H9 (cell line): ENCODE data around the gene VAPA. TPM values are rescaled to one million over a fixed set of nuclear protein-coding genes. Genes with fewer than 3 reads are reported as not detected.

ENCODE experiments used
- DNase-seq: peaks from one replicate; pipeline ENCODE4 v3.0.0-alpha.2; 2017
- H2AFZ ChIP-seq: one replicate; pipeline ENCODE4 v1.6.1; 2013; ENCODE audit warnings: mild to moderate bottlenecking, low read length, control low read depth, moderate library complexity
- H2AK5ac ChIP-seq: 2 replicates; pipeline ENCODE4 v1.6.1; 2013; ENCODE audit warnings: low read length, control low read depth, mixed read lengths; ENCODE audit not compliant: insufficient read length
- H2BK120ac ChIP-seq: one replicate; pipeline ENCODE4 v1.6.1; 2013; ENCODE audit warnings: low read depth, mild to moderate bottlenecking, low read length, control low read depth, inconsistent platforms; ENCODE audit not compliant: poor library complexity, severe bottlenecking
- H2BK12ac ChIP-seq: 2 replicates; pipeline ENCODE4 v1.6.1; 2013; ENCODE audit warnings: low read length, control low read depth, mixed read lengths, low read depth; ENCODE audit not compliant: insufficient read length
- H2BK15ac ChIP-seq: 2 replicates; pipeline ENCODE4 v1.6.1; 2013; ENCODE audit warnings: low read depth, low read length, control low read depth
- H2BK20ac ChIP-seq: one replicate; pipeline ENCODE4 v1.6.1; 2013; ENCODE audit warnings: low read depth, mild to moderate bottlenecking, low read length, control low read depth, inconsistent platforms; ENCODE audit not compliant: poor library complexity, severe bottlenecking
- H2BK5ac ChIP-seq: 2 replicates; pipeline ENCODE4 v1.6.1; 2013; ENCODE audit warnings: low read length, control low read depth, mixed read lengths; ENCODE audit not compliant: insufficient read length
- H3K14ac ChIP-seq: 2 replicates; pipeline ENCODE4 v1.6.1; 2013; ENCODE audit warnings: low read length, control low read depth; ENCODE audit not compliant: insufficient read depth
- H3K18ac ChIP-seq: 2 replicates; pipeline ENCODE4 v1.6.1; 2013; ENCODE audit warnings: low read depth, mild to moderate bottlenecking, mixed read lengths, low read length, control low read depth; ENCODE audit not compliant: insufficient read length
- H3K23ac ChIP-seq: 2 replicates; pipeline ENCODE4 v1.6.1; 2013; ENCODE audit warnings: low read length, control low read depth, mixed read lengths, low read depth; ENCODE audit not compliant: insufficient read length
- H3K23me2 ChIP-seq: 2 replicates; pipeline ENCODE4 v1.6.1; 2013; ENCODE audit warnings: low read depth, mild to moderate bottlenecking, mixed read lengths, low read length, control low read depth; ENCODE audit not compliant: insufficient read length, poor library complexity, severe bottlenecking
- H3K27ac ChIP-seq: 2 replicates; pipeline ENCODE4 v1.5.1; 2013; ENCODE audit warnings: low read length, control low read depth, mixed read lengths, low read depth; ENCODE audit not compliant: insufficient read length
- H3K27me3 ChIP-seq: 2 replicates; pipeline ENCODE4 v1.6.1; 2013; ENCODE audit warnings: low read length, control low read depth, inconsistent platforms; ENCODE audit not compliant: insufficient read depth
- H3K4ac ChIP-seq: 2 replicates; pipeline ENCODE4 v1.6.1; 2013; ENCODE audit warnings: low read depth, mild to moderate bottlenecking, control low read depth, inconsistent platforms, low read length, moderate library complexity
- H3K4me1 ChIP-seq: 2 replicates; pipeline ENCODE4 v1.6.1; 2013; ENCODE audit warnings: low read length, control low read depth, inconsistent platforms; ENCODE audit not compliant: insufficient read depth
- H3K4me2 ChIP-seq: 2 replicates; pipeline ENCODE4 v1.6.1; 2013; ENCODE audit warnings: low read length, control low read depth, mixed read lengths; ENCODE audit not compliant: insufficient read length, insufficient read depth
- H3K56ac ChIP-seq: 2 replicates; pipeline ENCODE4 v1.6.1; 2013; ENCODE audit warnings: low read depth, mild to moderate bottlenecking, mixed read lengths, low read length, control low read depth; ENCODE audit not compliant: insufficient read length
- H3K79me1 ChIP-seq: 2 replicates; pipeline ENCODE4 v1.6.1; 2013; ENCODE audit warnings: low read depth, mild to moderate bottlenecking, moderate library complexity, low read length, control low read depth, inconsistent platforms; ENCODE audit not compliant: insufficient read depth, poor library complexity, severe bottlenecking
- H3K79me2 ChIP-seq: 2 replicates; pipeline ENCODE4 v1.6.1; 2013; ENCODE audit warnings: low read length, control low read depth, inconsistent platforms; ENCODE audit not compliant: insufficient read depth
- H3K9ac ChIP-seq: 2 replicates; pipeline ENCODE4 v1.6.1; 2013; ENCODE audit warnings: low read length, control low read depth, mixed read lengths; ENCODE audit not compliant: insufficient read length; ENCODE audit errors: extremely low read depth
- H3K9me3 ChIP-seq: one replicate; pipeline ENCODE4 v1.6.1; 2013; ENCODE audit warnings: low read depth, low read length, inconsistent platforms; ENCODE audit not compliant: control insufficient read depth
- H3T11ph ChIP-seq: one replicate; pipeline ENCODE4 v1.6.1; 2013; ENCODE audit warnings: mild to moderate bottlenecking, low read length, control low read depth, inconsistent platforms
- H4K20me1 ChIP-seq: one replicate; pipeline ENCODE4 v1.6.1; 2013; ENCODE audit not compliant: control insufficient read depth, insufficient read length, insufficient read depth
- H4K5ac ChIP-seq: 2 replicates; pipeline ENCODE4 v1.6.1; 2013; ENCODE audit warnings: low read depth, mild to moderate bottlenecking, mixed read lengths, low read length, control low read depth; ENCODE audit not compliant: insufficient read length
- H4K8ac ChIP-seq: replicated peaks from 2 replicates; pipeline ENCODE4 v1.6.1; 2013; ENCODE audit warnings: low read length, control low read depth, mixed read lengths, low read depth; ENCODE audit not compliant: insufficient read length
- H4K91ac ChIP-seq: 2 replicates; pipeline ENCODE4 v1.6.1; 2013; ENCODE audit warnings: low read depth, mild to moderate bottlenecking, moderate library complexity, mixed read lengths, low read length, control low read depth; ENCODE audit not compliant: insufficient read length
- H3K27ac Mint-ChIP-seq, 3 experiments: 2 replicates in 2 of 3; 3 replicates in 1 of 3; pipeline ENCODE4 v1.8.0; 2020 to 2021; ENCODE audit warnings: mixed read lengths in 3 of 3, mild to moderate bottlenecking in 1 of 3, moderate library complexity in 1 of 3
- H3K27me3 Mint-ChIP-seq: 2 replicates; pipeline ENCODE4 v1.8.0; 2021; ENCODE audit warnings: low read depth, mild to moderate bottlenecking, moderate library complexity, mixed read lengths
- H3K36me3 Mint-ChIP-seq, 3 experiments: 2 replicates in 2 of 3; 3 replicates in 1 of 3; pipeline ENCODE4 v1.8.0; 2020 to 2021; ENCODE audit warnings: low read depth in 3 of 3, mixed read lengths in 3 of 3; ENCODE audit not compliant: insufficient read depth in 1 of 3
- H3K4me1 Mint-ChIP-seq, 2 experiments: 2 replicates each; pipeline ENCODE4 v1.8.0; 2020; ENCODE audit warnings: mixed read lengths in 2 of 2
- H3K4me3 Mint-ChIP-seq, 2 experiments: 2 replicates in 1 of 2; 3 replicates in 1 of 2; pipeline ENCODE4 v1.8.0; 2020 to 2021; ENCODE audit warnings: mild to moderate bottlenecking in 2 of 2, mixed read lengths in 2 of 2, moderate library complexity in 1 of 2
- H3K9me3 Mint-ChIP-seq, 2 experiments: 2 replicates in 1 of 2; 3 replicates in 1 of 2; pipeline ENCODE4 v1.8.0; 2020; ENCODE audit warnings: mild to moderate bottlenecking in 2 of 2, mixed read lengths in 2 of 2, moderate library complexity in 1 of 2
- WGBS: extraction: QIAGEN DNeasy Blood & Tissue Kit; methylation state at CpG from one replicate; pipeline ENCODE4 v1.1.7; 2013; ENCODE audit warnings: missing lambda C conversion rate, low lambda C conversion rate, mixed read lengths; ENCODE audit not compliant: insufficient read length; ENCODE audit errors: extremely low coverage; 5-methylcytosine and 5-hydroxymethylcytosine counted together
- total RNA-seq: library from RNA; stranded (reverse); gene quantifications from 2 replicates; pipeline ENCODE4 v1.2.1, GENCODE V29; 2021
- TF ChIP-seq, protein P1 (sequence below): fragments of 200-600 bp; sonication (generic); conservative IDR thresholded peaks from 3 replicates; pipeline ENCODE4 v1.8.0; 2021; ENCODE audit warnings: antibody characterized with exemption, mild to moderate bottlenecking

VAPA gene
- total RNA-seq, 1 experiment from 2014 or later = 141 TPM

DNA sequence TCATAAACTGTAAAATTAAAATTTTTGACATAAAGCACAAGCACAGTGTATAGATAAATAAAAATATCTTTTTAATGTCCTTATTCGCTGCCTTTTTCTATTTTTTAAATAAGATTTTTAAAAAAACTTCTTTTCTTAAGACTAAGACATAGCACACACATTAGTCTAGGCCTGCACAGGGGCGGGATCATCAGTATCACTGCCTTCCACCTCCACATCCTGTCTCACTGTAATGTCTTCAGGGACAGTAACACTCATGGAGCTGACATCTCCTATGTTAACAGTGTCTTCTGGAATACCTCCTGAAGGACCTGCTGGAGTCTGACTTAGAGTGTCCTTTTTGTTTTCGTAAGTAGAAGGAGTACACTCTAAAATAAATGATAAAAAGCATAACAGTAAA lies 33.0 kb downstream of the VAPA start:
- H4K5ac ChIP-seq = no peak overlapping the region
- H3K27me3 ChIP-seq = no peaks in the 10 kb centered on the region
- no peak overlapping the region for H2BK5ac ChIP-seq
- no peak overlapping the region for H3K18ac ChIP-seq
- no peak overlapping the region for H3K27ac ChIP-seq
- TF ChIP-seq, protein P1, sequence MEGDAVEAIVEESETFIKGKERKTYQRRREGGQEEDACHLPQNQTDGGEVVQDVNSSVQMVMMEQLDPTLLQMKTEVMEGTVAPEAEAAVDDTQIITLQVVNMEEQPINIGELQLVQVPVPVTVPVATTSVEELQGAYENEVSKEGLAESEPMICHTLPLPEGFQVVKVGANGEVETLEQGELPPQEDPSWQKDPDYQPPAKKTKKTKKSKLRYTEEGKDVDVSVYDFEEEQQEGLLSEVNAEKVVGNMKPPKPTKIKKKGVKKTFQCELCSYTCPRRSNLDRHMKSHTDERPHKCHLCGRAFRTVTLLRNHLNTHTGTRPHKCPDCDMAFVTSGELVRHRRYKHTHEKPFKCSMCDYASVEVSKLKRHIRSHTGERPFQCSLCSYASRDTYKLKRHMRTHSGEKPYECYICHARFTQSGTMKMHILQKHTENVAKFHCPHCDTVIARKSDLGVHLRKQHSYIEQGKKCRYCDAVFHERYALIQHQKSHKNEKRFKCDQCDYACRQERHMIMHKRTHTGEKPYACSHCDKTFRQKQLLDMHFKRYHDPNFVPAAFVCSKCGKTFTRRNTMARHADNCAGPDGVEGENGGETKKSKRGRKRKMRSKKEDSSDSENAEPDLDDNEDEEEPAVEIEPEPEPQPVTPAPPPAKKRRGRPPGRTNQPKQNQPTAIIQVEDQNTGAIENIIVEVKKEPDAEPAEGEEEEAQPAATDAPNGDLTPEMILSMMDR = no peak
- no peaks in the 10 kb centered on the region for H3K9me3 ChIP-seq
- Mint-ChIP-seq H3K27me3 (no peaks in the 10 kb centered on the region), H3K27ac (no peak overlapping the region), H3K4me3 (no peak overlapping the region), H3K9me3 (no peaks in the 10 kb centered on the region), H3K36me3 (peaks cover 11 to 36% (median 30%) of the 10 kb centered on the region in 3 experiments; a peak in 6 of 7 replicates), H3K4me1 (peaks cover 2% of the 10 kb centered on the region in 2 experiments; a peak in 3 of 4 replicates)
- H3T11ph ChIP-seq = no peak overlapping the region
- no peaks in the 10 kb centered on the region for H4K20me1 ChIP-seq
- peaks cover 3% of the 10 kb centered on the region for H3K79me1 ChIP-seq
- no peak overlapping the region for H4K8ac ChIP-seq
- no peaks in the 10 kb centered on the region for H3K79me2 ChIP-seq
- no peak overlapping the region for H2BK20ac ChIP-seq
- no peaks in the 10 kb centered on the region for H3K23me2 ChIP-seq
- no peak overlapping the region for H2BK12ac ChIP-seq
- H3K23ac ChIP-seq = no peak overlapping the region
- DNase-seq = no peak
- no peak overlapping the region for H3K56ac ChIP-seq
- no peak overlapping the region for H3K14ac ChIP-seq
- no peak overlapping the region for H4K91ac ChIP-seq
- no peak overlapping the region for H3K4me2 ChIP-seq
- H2BK15ac ChIP-seq = no peak overlapping the region
- H3K4ac ChIP-seq = no peak overlapping the region
- H3K4me1 ChIP-seq = no peaks in the 10 kb centered on the region
- no CpG with 5 or more reads among the region's 3 CpGs for WGBS
- no peak overlapping the region for H3K9ac ChIP-seq
- H2BK120ac ChIP-seq = no peak overlapping the region
- no peak overlapping the region for H2AFZ ChIP-seq
- no peak overlapping the region for H2AK5ac ChIP-seq
